ENCODE data around the gene KIF16B.

Gene KIF16B

GRCh38 chr20:16327606-16328005 lies 245.6 kb downstream of the KIF16B start:
- DNase-seq = no peak

DNA sequence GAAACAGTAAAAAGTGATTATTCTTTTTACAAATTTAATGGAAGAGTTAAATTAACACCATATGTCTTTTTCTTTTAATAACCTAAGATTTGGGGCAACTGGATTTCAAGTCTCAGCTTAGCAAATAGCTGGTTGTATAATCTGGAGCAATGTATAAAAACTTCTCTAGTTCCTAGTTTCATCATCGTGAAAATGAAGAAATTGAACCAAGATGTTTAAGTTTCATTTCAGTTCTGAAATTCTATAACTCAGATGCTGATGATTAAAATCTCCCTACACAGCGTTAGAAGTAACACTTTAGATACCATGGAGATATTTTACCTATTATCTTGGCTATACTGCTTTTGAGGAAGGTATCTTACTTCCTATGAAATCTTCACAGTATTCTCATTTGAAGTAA lies 252.0 kb downstream of the KIF16B start:
- DNase-seq = no peak

- DNase-seq = no peak
Measured at GRCh38 chr20:16317445-16318362, 255.5 kb downstream of the KIF16B start.

DNA sequence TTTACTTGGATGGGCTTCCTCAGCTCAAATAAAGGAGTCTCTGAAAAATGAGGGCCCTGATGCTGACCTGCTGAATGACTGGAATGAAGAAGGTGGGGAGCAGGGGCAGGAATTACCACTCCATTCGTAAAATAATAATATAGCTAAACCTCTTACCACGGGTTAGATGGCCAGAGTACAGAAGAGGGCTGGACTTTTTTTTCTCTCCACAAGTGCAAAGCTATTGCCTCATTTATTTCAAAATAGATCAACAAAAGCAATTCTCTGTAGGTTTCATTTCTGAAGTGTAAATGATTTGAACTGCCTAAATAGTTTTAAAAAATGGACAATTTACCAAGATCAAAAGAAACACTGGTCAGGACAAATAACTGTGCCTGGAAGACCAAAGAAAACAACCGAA lies 256.7 kb downstream of the KIF16B start:
- DNase-seq = no peak

GRCh38 chr20:16314748-16315159 lies 258.5 kb downstream of the KIF16B start:
- DNase-seq = no peak

DNA sequence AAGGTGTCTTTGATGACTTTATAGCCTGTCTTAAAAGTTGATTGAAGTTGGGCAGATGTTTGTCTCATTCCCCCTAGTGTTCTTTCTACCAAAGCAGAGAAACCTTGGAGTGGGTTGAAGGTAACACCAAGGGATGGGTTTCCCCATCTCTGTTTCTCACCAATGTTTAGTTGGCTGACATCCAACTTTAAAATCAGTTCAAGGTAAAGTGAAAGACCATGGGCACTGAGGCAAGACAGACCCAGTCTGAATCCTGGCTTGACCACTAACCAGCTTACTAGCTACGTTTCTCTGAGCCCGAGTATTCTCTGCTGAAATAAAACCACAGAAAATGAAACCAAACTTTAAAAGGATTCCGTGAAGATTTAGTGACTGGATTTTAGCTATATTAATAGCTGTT lies 258.9 kb downstream of the KIF16B start:
- DNase-seq = no peak

DNA sequence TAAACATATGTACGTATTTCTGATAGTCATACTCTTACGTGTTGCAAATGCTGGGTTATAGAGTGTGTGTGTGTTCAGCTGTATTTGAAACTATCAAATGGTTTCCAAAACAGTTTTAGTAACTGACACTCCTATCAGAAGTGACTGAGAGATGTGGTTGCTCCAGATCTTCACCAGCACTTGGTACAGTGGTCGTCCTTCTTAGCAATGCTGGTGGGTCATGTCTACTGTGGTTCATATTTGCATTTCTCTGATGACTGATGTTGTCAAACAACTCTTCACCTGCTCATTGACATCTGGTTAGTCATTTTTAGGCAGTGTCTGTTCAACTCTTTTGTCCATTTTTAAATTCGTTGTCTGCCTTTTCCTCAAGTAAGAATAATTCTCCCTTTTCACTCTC lies 259.3 kb downstream of the KIF16B start:
- DNase-seq = no peak

DNA sequence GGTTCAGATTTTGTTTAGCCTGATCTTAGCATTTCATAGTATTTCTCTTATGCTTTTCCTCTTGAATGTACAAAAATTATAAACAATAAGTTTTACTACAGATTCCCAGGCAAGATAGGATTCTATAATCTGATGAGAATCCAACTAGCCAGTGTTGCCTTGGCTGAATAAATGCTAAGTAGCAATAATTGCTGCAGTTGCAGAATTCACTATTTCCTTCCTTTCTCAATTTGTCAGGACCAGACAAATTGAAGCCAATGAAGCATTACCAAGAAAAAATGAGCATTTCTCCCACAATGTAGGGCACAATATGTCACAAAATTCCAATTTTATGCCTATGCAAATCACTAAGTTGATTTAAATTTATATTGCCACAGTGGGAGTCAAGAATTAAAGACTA lies 260.2 kb downstream of the KIF16B start:
- DNase-seq = no peak

- no peak for DNase-seq
Measured at GRCh38 chr20:16311756-16312155, 261.5 kb downstream of the KIF16B start.

- no peak for DNase-seq
Measured at GRCh38 chr20:16308754-16309153, 264.5 kb downstream of the KIF16B start.

- no peak for DNase-seq
Measured at GRCh38 chr20:16302818-16303217, 270.4 kb downstream of the KIF16B start.

DNA sequence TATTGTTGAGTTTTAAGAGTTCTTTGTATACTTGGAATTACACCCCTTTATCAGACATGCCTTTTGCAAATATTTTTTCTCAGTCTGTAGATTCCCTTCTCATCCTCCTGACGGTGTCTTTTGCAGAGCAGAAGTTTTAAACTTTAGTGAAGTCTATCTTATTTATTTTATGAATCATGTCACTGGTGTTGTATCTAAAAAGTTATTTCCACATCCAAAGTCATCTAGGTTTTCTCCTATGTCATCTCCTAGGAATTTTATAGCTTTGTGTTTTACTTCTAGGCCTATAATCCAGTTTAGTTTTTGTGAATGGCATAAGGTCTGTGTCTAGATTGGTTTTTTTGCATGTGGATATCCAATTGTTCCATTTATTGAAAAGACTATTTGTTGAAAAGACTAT lies 271.3 kb downstream of the KIF16B start:
- no peak for DNase-seq

GRCh38 chr20:16299897-16300296 lies 273.4 kb downstream of the KIF16B start:
- no peak for DNase-seq

GRCh38 chr20:16296931-16297330 lies 276.3 kb downstream of the KIF16B start:
- no peak for DNase-seq

DNA sequence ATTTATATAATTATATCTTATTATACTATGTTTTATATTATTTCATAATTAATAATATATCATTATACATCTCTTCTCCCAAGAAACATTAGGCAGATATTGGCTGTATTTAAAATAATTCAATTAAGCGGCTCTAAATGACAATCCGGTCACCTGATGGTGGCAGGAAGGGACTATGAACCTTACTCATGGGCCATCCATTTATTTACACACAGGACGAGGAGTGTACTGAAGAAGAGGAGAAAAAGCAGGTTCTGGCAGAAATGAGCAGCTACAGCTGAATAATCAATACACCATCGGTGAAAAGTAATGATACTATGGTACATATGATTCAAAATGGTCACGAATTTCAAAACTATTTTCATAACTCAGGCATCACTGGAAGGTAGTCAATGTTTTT lies 277.7 kb downstream of the KIF16B start:
- DNase-seq = no peak

DNA sequence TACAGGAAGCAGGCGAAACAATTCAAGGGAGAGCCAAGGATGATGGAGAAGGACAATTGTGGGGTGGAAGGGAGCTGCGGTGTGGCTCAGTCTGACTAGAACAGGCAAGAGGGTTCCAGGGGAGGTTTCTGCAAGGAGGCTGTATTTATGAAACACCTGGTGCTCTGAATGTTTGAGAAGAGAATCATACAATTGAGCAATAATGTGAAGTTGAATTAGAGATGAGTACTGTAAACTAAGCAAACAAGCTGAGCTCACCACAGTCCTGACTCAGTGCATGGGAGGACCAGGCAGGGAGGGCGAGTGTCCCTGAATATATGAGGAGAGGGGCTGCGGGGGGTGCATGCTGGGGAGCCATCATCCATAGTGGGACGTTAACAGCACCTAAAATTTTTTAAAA lies 279.7 kb downstream of the KIF16B start:
- DNase-seq = no peak

GRCh38 chr20:16292226-16292880 lies 280.9 kb downstream of the KIF16B start:
- no peak for DNase-seq

GRCh38 chr20:16290358-16290757 lies 282.9 kb downstream of the KIF16B start:
- no peak for DNase-seq

GRCh38 chr20:16287776-16288175 lies 285.5 kb downstream of the KIF16B start:
- no peak for DNase-seq

GRCh38 chr20:16286601-16287000 lies 286.6 kb downstream of the KIF16B start:
- DNase-seq = no peak

GRCh38 chr20:16284385-16285100 lies 288.7 kb downstream of the KIF16B start:
- DNase-seq = no peak

GRCh38 chr20:16283978-16284377 lies 289.3 kb downstream of the KIF16B start:
- DNase-seq = no peak

- no peak for DNase-seq
Measured at GRCh38 chr20:16283307-16283706, 289.9 kb downstream of the KIF16B start.

GRCh38 chr20:16280219-16280618 lies 293.0 kb downstream of the KIF16B start:
- no peak for DNase-seq
